ENCODE measurements around the gene DMRTB1. TPM values are rescaled to one million over a fixed set of nuclear protein-coding genes. Genes with fewer than 3 reads are reported as not detected.

The DMRTB1 gene
- total RNA-seq, 2 donors from 2014 or later = not detected

DNA sequence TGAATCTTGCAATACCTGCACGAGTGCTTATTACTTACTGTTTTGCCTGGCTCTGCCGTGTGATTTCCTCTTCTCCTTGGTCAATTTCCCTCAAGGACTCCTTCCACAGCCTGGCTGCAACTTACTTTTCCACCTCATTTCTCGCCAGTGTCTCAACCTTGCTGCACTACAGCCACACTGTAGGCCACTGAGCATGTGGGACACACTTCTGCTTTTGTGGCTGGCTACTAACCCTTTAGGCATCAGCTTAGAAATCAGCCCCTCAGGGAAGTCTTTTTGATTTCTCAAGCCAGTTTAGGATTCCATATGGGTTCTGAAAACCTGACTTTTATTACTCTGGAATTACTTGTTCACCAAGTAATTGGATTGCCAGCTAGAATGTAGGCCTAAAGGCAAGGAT is 5.2 kb upstream of the DMRTB1 start:
- no peak for DNase-seq (ENCODE audit: low spot score in 2 of 2)
- Mint-ChIP-seq H3K9me3 (no peaks in the 10 kb centered on the region), H3K36me3 (no peaks in the 10 kb centered on the region), H3K27ac (no peak overlapping the region)
- ATAC-seq = no peak

DNA sequence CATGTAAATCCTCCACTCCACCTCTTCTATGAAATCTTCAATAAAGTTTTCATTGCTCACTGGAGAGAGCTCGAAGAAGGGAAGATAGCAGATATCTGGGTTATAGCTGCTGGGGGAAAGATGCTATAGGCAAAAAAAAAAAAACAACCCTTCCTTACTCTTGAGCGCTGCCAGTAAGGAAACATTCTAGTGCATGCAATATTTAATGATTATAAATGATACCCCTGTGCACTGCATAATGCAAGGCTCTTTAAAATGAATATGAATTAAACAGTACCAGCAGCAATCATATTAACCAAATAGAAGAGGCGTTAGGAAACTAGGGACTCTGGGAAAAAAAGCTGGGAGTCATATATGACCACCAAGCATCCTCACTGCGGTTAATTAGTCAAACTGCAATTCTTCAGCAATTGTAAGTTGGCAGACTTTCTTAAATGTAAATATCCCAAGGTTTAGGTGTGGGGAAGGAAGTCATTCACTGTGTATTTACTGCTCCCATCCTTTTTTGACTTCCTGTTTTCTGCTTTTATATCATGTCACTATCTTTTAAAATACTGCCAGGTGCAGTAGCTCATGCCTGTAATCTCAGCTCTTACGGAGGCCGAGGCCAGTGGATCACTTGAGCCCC is 3.7 kb upstream of the DMRTB1 start:
- Mint-ChIP-seq H3K36me3 (no peaks in the 10 kb centered on the region), H3K27ac (no peak overlapping the region), H3K9me3 (no peaks in the 10 kb centered on the region)
- no peak for ATAC-seq
- no peak for DNase-seq (ENCODE audit: low spot score in 2 of 2)

DNA sequence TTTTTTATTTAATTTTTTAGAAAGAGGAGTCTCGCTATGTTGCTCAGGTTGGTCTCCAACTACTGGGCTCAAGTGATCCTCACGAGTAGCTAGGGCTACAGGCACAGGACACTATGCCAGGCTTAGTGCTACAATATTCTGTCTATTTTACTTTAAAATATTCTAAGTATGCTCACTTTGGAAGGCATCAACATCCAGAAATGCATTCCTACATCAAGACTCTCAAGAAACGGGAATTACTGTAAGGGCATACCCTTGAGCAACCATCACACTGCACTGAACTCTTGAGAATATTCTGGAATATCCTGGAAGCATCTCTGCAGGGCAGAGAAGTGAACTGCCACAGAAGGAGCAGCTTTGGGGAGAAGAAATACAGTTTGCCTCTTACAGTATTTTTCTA is 565 bp upstream of the DMRTB1 start:
- no peak for ATAC-seq
- no peaks in the 10 kb centered on the region for H3K36me3 Mint-ChIP-seq
- no peak overlapping the region for H3K27ac Mint-ChIP-seq
- no peaks in the 10 kb centered on the region for H3K9me3 Mint-ChIP-seq
- no peak for DNase-seq (ENCODE audit: low spot score in 2 of 2)

DNA sequence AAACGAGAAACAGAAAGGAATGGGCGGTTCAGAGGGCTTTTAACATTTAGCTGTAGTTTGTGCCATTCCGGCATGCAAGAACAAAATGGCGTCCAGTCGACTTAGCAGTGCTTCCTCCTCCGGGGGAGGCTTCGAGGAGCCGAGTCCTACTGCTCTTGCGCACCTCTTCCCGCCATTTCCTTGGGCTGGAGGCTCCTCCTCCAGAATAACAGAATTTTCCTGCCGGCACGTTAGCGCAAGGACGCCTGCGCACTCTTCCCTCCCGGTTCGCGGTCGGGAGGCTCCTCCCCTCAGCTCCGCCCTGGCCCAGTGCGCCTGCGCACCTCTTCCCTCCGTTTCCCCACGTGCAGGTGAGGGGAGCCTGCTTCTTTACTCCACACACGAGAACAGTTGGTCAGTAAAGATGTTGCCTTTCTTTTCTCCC is 1.0 kb downstream of the DMRTB1 start:
- no peaks in the 10 kb centered on the region for H3K9me3 Mint-ChIP-seq
- ATAC-seq (no peak), DNase-seq (ENCODE audit: low spot score in 2 of 2) (no peak)
- no peaks in the 10 kb centered on the region for H3K36me3 Mint-ChIP-seq
- no peak overlapping the region for H3K27ac Mint-ChIP-seq

DNA sequence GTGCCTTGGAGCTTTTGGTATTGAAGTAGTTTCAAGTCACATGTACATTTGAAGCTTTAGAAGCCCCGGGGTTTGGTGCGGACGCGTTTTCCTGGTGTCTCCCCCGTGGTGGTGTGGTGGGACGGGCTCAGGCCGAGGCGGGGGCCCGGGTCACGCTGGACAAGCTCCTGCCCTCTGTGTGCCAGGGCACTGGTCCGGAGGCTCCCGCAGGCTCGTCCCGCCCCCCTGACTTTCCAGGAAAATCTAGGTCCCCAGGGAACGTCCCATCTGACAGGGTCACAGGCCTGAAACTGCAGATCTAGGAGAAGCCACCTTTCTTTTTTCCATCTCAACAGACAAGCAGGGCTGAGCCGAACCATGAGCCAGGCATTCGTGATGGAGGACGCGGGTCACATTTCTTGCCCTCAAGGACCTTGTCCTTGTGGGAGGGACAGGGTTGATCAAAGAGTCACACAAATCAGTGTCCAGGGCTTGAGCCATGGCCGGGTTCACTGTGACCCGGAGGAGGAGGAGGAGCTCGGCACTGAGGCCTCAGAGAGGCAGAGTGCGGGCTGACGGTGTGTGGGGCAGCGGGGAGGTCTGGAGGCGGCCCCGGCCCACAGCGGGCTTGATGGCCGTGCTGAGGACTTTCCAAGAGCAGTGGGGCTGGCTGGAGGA is 1.6 kb downstream of the DMRTB1 start:
- no peaks in the 10 kb centered on the region for H3K9me3 Mint-ChIP-seq
- DNase-seq (ENCODE audit: low spot score in 2 of 2) = no peak
- no peak for ATAC-seq
- H3K27ac Mint-ChIP-seq = no peak overlapping the region
- no peaks in the 10 kb centered on the region for H3K36me3 Mint-ChIP-seq

DNA sequence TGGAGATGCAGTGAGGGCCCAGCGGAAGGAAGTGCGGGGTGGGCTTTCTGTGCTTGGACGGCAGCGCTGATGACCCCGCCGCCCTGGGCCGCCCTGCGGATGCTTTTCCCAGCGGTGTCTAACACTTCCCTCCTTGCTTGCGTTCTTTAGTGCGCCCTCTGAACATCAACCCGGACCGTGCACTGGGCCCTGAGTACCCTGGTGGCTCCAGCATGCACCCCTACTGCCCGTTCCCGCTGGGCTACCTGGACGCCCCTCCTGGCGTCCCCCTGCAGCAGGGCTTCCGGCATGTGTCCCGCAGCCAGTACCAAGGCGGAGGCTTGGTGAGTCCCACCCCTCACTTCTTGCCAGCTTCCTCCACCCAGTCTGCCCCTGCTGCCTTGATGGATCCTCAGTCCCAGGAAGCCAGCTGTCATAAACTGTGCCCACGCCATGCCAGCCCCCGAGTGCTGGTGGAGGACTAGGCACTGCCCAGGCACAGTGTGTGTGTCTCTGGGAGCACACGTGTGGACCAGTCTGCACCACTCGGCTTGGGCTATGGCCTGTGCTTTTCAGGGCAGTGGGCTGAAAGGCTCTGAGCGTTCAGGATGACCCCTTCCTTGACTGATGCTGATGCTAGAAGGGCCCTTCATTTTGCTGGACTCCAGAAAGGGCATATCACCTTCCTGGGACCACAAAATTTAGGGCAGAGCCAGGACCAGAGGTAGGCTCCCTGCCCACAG is 2.3 kb downstream of the DMRTB1 start:
- H3K9me3 Mint-ChIP-seq = no peaks in the 10 kb centered on the region
- no peaks in the 10 kb centered on the region for H3K36me3 Mint-ChIP-seq
- DNase-seq (ENCODE audit: low spot score in 2 of 2) (no peak), ATAC-seq (no peak)
- H3K27ac Mint-ChIP-seq = no peak overlapping the region

DNA sequence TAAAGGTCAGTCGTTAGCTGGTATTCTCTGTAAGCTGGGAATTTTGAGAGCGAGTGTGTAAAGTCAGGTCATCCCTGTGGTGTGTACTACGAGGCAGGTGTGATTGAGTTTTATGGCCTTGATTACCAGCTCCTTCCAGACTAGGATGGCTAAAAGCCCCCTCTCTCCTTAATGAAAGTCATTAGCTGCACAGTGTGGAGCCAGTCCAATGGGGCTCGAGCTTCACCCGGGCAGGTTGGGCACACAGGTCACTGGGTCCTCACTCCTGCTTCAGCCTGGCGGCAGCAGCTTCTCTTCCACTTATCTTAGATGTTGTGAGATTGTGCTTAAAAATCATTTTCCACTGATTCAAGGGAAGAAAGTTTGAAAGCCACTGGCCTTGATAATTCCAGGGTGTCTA is 3.0 kb downstream of the DMRTB1 start:
- ATAC-seq (no peak), DNase-seq (ENCODE audit: low spot score in 2 of 2) (no peak)
- no peak overlapping the region for H3K27ac Mint-ChIP-seq
- no peaks in the 10 kb centered on the region for H3K36me3 Mint-ChIP-seq
- H3K9me3 Mint-ChIP-seq = no peaks in the 10 kb centered on the region

DNA sequence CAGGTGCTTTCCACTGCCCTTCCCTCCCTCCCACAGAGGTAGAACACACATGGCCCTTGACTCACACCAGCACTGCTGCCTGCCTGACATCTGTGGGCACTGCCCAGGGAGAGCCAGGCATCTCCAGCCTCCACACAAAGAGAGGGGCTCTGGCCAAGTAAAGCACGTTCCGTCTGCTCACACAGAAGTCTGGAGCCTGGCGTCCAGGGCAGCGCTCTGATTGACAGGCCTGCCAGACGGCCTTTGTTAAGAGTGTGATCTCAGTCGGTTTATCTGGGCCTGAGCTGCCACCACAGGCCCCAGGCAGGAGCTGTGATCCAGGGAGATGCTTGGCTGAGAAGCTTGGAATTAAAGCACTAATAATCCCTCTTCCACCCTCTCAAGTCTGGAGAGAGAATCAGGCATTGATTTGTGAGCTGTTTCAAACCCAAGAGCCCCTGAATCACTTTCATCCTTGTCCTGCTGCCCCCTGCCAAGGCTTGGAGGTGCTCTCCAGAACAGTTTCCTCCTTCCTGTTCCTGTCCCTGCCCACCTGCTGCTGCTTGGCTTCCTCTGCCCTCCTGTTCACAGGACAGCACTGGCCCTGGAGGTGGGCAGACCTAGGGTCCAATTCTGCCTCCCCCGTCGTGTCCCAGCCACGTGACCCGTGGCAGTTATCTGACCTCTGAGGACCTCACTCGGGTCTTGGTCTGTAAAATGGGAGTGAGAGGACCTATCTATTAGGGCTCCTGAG is 3.7 kb downstream of the DMRTB1 start:
- H3K9me3 Mint-ChIP-seq = no peaks in the 10 kb centered on the region
- ATAC-seq (no peak), DNase-seq (ENCODE audit: low spot score in 2 of 2) (no peak)

DNA sequence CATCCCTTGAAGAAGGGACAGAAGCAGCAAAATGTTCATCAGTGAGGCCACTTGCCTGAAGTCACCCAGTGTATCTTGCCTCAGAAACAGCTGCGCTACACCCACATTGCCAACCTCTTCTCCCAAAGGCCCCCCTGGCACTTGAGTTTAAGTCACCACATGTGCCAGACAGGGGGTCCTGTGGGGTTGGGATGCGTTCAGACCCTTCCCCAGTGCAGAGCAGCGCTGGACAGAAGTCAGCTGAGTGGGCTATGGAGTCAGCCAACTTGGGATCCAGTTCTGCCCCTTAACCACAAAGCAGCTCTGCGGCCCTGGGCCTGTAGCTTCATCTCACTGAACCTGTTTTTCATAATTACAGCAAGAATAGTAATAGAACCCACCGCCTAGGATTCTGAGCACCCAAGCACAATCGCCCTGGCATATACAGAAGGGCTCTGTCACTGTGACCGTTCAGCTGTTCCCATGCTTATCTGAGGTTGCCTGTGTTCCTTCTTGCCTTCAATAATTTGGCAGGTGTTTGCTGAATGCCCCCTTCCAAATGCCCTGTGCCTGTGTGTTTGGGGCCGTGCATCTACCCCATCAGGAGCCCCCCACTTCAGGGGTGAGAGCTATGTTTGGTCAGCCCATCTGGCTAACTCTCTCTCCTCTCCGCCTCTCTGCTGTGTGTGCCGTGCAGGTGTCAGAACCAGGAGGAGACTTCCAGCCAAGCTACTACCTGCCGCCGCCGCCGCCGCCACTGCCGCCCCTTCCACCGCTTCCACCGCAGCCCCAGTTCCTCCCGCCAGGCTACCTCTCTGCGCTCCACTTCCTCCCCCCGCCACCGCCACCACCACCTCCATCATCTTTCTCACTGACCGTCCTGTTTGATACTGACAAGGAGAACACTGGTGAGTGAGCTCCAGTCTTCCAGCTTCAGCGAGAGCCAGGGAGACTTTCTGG is 5.0 kb downstream of the DMRTB1 start:
- no peak for ATAC-seq
- no peaks in the 10 kb centered on the region for H3K9me3 Mint-ChIP-seq
- no peak for DNase-seq (ENCODE audit: low spot score in 2 of 2)
- no peaks in the 10 kb centered on the region for H3K36me3 Mint-ChIP-seq
- H3K27ac Mint-ChIP-seq = no peak overlapping the region

More for the DNA sequence above, 3.7 kb downstream of the DMRTB1 start:
- no peaks in the 10 kb centered on the region for H3K36me3 Mint-ChIP-seq
- H3K27ac Mint-ChIP-seq = peak overlapping the region in 1 of 2 donors; percentile 55

DNA sequence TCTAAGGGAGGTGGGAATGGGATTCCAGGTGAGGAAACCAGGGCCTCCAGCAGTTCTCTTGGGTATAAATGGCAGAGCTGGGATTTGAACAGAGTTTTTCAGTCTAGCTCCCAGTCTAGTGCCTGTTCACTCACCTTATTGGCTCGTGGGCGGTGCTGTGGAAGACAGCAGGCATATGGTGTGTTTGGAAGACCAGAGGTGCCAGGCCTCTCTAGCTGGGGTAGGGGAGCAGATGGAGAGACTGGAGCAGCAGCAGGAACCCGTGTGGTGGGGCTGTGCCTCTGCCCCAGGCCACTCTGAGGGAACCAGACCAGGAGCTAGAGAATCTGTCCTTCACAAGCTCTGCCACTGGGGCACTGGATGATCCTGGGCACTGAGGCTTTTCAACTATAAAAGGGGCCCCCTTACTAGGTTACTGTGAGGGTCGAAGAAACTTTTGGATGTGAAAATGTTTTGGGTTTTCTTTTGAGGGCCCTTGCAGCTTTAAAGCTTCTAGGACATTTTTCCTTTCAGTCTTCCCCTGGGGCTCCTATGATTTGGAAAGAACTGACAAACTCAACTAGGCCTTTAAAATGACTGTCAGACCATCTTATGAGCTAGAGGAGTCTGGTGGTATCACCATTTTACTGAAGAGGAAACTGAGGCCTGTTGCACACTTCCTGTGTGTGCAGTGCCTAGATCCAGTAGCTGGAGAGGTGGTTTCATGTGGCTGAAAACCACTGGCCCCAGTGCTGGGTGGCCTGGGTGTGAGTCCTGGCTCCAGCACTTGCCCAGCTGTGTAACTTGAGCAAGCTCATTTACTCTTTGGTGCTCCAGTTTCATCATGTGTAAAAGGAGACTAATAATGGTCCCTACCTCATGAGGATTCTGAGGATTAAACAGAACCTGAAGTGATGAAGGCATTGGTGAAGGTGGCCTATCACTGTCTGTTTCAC is 6.1 kb downstream of the DMRTB1 start:
- H3K36me3 Mint-ChIP-seq = no peaks in the 10 kb centered on the region
- peak overlapping the region in 1 of 2 donors; percentile 50 for H3K27ac Mint-ChIP-seq
- H3K9me3 Mint-ChIP-seq = no peaks in the 10 kb centered on the region
- ATAC-seq (peak in 1 of 2 donors; percentile 18), DNase-seq (ENCODE audit: low spot score in 2 of 2) (no peak)

DNA sequence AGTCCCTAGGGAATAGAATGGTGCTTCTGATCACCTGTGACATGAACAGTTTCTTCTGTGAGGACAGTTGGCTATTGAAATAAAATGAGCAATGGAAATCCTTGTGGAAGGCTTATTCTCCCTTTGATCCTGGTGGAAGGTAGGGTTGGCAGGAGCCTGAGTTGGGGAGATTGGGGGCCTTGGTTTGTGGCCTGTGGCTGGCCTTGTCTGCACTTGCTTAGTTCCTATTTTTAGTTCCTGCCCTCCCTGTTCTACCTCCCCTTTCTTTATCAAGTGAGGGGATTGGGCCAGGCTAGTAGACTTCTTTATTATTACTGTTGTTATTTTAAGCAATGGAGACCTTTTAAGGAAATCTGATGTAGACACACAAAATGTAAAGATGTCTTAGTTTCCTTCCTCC is 8.2 kb downstream of the DMRTB1 start:
- Mint-ChIP-seq H3K27ac (no peak overlapping the region), H3K36me3 (no peaks in the 10 kb centered on the region), H3K9me3 (no peaks in the 10 kb centered on the region)
- no peak for ATAC-seq
- DNase-seq (ENCODE audit: low spot score in 2 of 2) = no peak

DNA sequence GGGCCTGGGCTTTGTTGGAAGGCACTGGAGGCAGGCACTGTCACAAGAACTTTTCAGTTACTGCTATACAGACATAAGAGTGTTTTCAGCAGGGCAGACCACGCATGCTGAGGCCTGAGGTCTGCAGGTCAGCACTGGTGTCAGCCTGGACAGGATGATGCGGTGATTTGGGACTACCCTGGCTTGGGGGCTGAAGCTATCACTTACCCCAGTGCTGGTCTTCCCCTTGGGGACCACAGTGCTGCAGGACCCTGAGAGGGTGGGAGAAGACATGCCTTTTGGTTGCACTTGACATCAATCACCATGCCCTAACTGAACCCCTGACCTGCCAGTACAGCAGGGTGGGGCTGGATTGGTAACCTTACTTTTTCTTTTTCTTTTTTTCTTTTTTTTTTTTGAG is 9.2 kb downstream of the DMRTB1 start:
- no peaks in the 10 kb centered on the region for H3K36me3 Mint-ChIP-seq
- no peak overlapping the region for H3K27ac Mint-ChIP-seq
- DNase-seq (ENCODE audit: low spot score in 2 of 2) (no peak), ATAC-seq (no peak)
- H3K9me3 Mint-ChIP-seq = no peaks in the 10 kb centered on the region

DNA sequence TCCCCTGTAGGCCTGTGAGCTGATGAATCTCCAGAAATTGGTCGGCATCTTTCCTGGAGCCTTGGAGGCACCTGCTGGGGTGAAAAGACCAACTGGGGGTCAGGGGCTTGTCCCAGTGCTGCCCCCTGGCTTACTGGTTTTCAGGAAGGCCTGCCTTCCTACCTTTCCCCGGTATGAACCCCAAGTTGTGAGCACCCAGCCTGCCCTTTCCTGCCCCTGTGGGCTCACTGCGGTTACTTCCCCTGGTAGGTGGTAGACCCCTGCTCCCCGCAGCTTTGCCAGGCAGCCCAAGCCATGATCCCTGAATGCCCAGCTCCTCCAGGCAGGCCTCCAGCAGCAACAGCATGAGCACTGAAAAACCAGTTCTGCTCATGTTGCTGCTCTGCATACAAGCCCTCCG is 10.2 kb downstream of the DMRTB1 start:
- Mint-ChIP-seq H3K27ac (no peak overlapping the region), H3K36me3 (no peaks in the 10 kb centered on the region), H3K9me3 (no peaks in the 10 kb centered on the region)
- ATAC-seq (no peak), DNase-seq (ENCODE audit: low spot score in 2 of 2) (no peak)

DNA sequence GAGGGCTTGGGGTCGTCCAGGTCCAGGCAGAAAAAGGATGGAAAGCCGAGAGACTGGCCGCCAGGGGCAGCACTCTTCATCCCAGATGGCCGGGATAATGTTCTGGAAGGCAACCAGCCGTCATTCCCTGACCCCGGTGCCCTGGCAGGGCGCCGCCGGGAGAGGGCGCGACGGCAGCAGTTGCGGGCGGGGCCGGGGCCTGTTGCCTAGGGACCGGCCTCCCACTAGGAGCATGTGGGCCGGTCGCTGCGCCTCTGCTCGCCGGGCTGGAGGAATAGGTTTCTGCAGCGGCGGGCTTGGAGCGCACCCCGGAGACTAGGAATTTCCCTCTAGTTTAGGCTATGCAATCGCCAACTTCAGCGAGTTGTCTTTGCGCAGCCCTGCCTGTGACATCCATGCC is 11.0 kb downstream of the DMRTB1 start:
- no peak for DNase-seq (ENCODE audit: low spot score in 2 of 2)

DNA sequence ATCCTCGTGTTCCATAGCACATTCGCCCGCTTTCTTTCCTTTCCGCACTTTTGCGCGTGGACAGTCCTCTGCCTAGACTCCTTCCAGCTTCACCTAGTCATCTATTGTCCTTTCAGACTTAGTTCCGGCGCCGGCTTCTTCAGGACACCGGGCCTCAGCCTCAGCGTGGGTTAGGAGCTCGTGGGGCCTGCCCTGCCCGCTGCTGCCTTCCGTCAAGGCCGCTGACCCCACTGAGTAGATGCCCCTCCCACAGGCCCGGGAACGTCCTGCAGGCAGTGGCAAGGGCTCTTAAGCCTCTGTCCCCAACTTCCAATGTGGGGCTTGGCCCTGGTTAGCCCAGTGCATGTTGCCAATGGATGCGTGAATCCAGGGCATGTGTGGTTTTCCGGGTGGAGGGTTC is 11.4 kb downstream of the DMRTB1 start:
- Mint-ChIP-seq H3K9me3 (no peaks in the 10 kb centered on the region), H3K36me3 (no peaks in the 10 kb centered on the region), H3K27ac (no peak overlapping the region)
- ATAC-seq = no peak
- no peak for DNase-seq (ENCODE audit: low spot score in 2 of 2)

More for the DNA sequence above, 11.0 kb downstream of the DMRTB1 start:
- no peaks in the 10 kb centered on the region for H3K36me3 Mint-ChIP-seq
- ATAC-seq = no peak
- H3K9me3 Mint-ChIP-seq = no peaks in the 10 kb centered on the region
- no peak overlapping the region for H3K27ac Mint-ChIP-seq

Measured in activated naive CD4-positive, alpha-beta T cell treated with anti-CD3 and anti-CD28 coated beads, Interleukin-2, amount 50 U/mL, for 72 hours (primary cell).